Measurements from ENCODE around the gene COL4A4. TPM values are rescaled to one million over a fixed set of nuclear protein-coding genes. Genes with fewer than 3 reads are reported as not detected.

Gene COL4A4
- total and polyA plus RNA-seq, 2 donors (not counting 1 experiment from before 2014, with no cell fraction given), result 0.17 to 0.76 TPM

DNA sequence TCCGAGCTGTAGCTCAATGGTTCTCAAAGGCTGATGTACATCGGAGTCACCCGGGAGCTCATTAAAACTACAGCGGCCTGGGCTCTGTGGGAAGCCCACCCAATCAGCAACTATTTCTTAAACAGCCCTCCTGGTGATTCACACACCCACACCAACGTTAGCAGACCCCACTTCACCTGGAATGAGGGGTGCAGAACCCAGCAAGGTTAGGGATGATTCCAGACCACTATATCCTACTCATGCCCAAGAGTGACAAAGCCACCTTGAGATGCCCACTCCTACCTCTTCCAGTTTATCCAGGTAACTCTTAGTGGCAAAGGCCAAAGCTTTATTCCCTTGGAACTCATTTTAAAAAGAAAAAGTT is 178.4 kb downstream of the COL4A4 start:
- Histone ChIP-seq H3K4me3 (replicated peaks in 1 of 4; ENCODE audit: control extremely low read depth in 1 of 4, insufficient read depth in 1 of 4, low read depth in 3 of 4, low read length in 4 of 4) (no peak overlapping the region), H3K79me2 (ENCODE audit: control insufficient read depth, insufficient read depth, low read length) (no peaks in the 10 kb centered on the region), H3K9me3 (ENCODE audit: control insufficient read depth, insufficient read depth, low read depth, low read length) (no peaks in the 10 kb centered on the region), H3K4me2 (ENCODE audit: extremely low read depth, insufficient read depth, low read length) (no peak overlapping the region), H3K36me3 (ENCODE audit: control insufficient read depth, insufficient read depth, low read length) (no peaks in the 10 kb centered on the region), H4K20me1 (ENCODE audit: control insufficient read depth, extremely low read depth, insufficient read depth, low read length) (no peaks in the 10 kb centered on the region), H2AFZ (ENCODE audit: low read length) (no peak overlapping the region), H3K27ac (ENCODE audit: insufficient read depth, low read length) (no peak overlapping the region), H3K27me3 (ENCODE audit: control insufficient read depth, insufficient read depth, low read length) (no peaks in the 10 kb centered on the region), H3K4me1 (ENCODE audit: control insufficient read depth, extremely low read depth, insufficient read depth, low read length) (peaks cover 3% of the 10 kb centered on the region), H3K9ac (ENCODE audit: insufficient read depth, low read length) (no peak overlapping the region)
- TF ChIP-seq EZH2 (IDR thresholded peaks at IDR 0.05; ENCODE audit: low read length, missing control alignments) (no peak), CTCF (conservative IDR thresholded peaks at IDR 0.05 in 1 of 2, IDR thresholded peaks at IDR 0.05 in 1 of 2; ENCODE audit: low read depth in 1 of 2, low read length in 2 of 2) (no peak)
- no peak for DNase-seq (ENCODE audit: low read depth in 2 of 2)

DNA sequence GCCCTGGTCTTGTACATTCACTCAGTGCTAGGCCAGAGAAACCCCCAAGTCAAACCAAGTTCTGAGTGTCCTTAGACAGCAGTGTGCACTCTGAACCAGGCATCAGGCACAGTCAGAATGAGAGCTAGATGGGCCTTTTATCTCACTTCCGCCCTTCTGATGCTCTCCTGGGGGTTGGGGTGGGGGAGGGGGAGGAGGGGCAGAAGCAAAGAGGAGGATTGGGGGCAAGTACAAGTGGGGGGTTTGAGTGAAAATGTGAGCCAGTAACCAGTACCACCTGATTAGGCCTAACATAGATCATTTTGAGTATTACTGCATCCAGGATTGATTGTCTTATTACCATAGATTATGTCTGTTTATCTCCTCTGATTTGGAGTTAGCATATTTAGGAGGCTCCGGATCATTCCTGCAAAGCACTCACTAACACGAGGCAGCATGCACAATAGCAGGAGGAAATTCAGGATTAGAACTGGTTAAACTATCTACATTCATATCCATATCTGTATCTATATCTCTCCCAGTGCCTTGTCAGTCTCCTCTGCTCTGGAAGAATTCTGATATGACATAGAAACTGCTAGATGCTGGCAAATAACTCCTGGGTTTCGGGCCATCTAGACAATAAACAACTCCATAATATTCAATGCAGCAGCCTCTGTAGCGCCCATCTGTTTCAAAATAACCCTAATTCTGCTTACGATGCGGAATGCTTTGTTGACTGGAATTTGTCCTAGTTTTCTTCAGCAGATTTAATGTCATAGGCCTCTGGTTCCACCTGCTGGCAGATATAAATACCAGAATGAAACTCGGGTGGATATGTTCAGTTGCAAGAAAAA is 179.0 kb downstream of the COL4A4 start:
- Histone ChIP-seq H3K4me1 (ENCODE audit: control insufficient read depth, extremely low read depth, insufficient read depth, low read length) (peaks cover 3% of the 10 kb centered on the region), H3K4me3 (replicated peaks in 1 of 4; ENCODE audit: control extremely low read depth in 1 of 4, insufficient read depth in 1 of 4, low read depth in 3 of 4, low read length in 4 of 4) (no peak overlapping the region), H3K79me2 (ENCODE audit: control insufficient read depth, insufficient read depth, low read length) (no peaks in the 10 kb centered on the region), H4K20me1 (ENCODE audit: control insufficient read depth, extremely low read depth, insufficient read depth, low read length) (no peaks in the 10 kb centered on the region), H3K9me3 (ENCODE audit: control insufficient read depth, insufficient read depth, low read depth, low read length) (no peaks in the 10 kb centered on the region), H2AFZ (ENCODE audit: low read length) (peak overlapping the region; percentile 4), H3K27ac (ENCODE audit: insufficient read depth, low read length) (no peak overlapping the region), H3K4me2 (ENCODE audit: extremely low read depth, insufficient read depth, low read length) (peak overlapping the region; percentile 65), H3K36me3 (ENCODE audit: control insufficient read depth, insufficient read depth, low read length) (no peaks in the 10 kb centered on the region), H3K9ac (ENCODE audit: insufficient read depth, low read length) (no peak overlapping the region), H3K27me3 (ENCODE audit: control insufficient read depth, insufficient read depth, low read length) (no peaks in the 10 kb centered on the region)
- DNase-seq (ENCODE audit: low read depth in 2 of 2), result peak; percentile 61 to 92
- TF ChIP-seq EZH2 (IDR thresholded peaks at IDR 0.05; ENCODE audit: low read length, missing control alignments) (no peak), CTCF (conservative IDR thresholded peaks at IDR 0.05 in 1 of 2, IDR thresholded peaks at IDR 0.05 in 1 of 2; ENCODE audit: low read depth in 1 of 2, low read length in 2 of 2) (peak; percentile 65 to 68)

GRCh38 chr2:226983895-226984749 is 179.9 kb downstream of the COL4A4 start:
- no peak for DNase-seq (ENCODE audit: low read depth in 2 of 2)
- TF ChIP-seq CTCF (conservative IDR thresholded peaks at IDR 0.05 in 1 of 2, IDR thresholded peaks at IDR 0.05 in 1 of 2; ENCODE audit: low read depth in 1 of 2, low read length in 2 of 2) (no peak), EZH2 (IDR thresholded peaks at IDR 0.05; ENCODE audit: low read length, missing control alignments) (no peak)
- Histone ChIP-seq H3K36me3 (ENCODE audit: control insufficient read depth, insufficient read depth, low read length) (no peaks in the 10 kb centered on the region), H3K4me1 (ENCODE audit: control insufficient read depth, extremely low read depth, insufficient read depth, low read length) (peaks cover 3% of the 10 kb centered on the region), H3K9me3 (ENCODE audit: control insufficient read depth, insufficient read depth, low read depth, low read length) (no peaks in the 10 kb centered on the region), H2AFZ (ENCODE audit: low read length) (no peak overlapping the region), H3K27me3 (ENCODE audit: control insufficient read depth, insufficient read depth, low read length) (no peaks in the 10 kb centered on the region), H3K4me3 (replicated peaks in 1 of 4; ENCODE audit: control extremely low read depth in 1 of 4, insufficient read depth in 1 of 4, low read depth in 3 of 4, low read length in 4 of 4) (no peak overlapping the region), H4K20me1 (ENCODE audit: control insufficient read depth, extremely low read depth, insufficient read depth, low read length) (no peaks in the 10 kb centered on the region), H3K9ac (ENCODE audit: insufficient read depth, low read length) (no peak overlapping the region), H3K27ac (ENCODE audit: insufficient read depth, low read length) (no peak overlapping the region), H3K79me2 (ENCODE audit: control insufficient read depth, insufficient read depth, low read length) (no peaks in the 10 kb centered on the region), H3K4me2 (ENCODE audit: extremely low read depth, insufficient read depth, low read length) (no peak overlapping the region)
